SJCRH30 (cell line): ENCODE data around the gene OR1J1. TPM values are rescaled to one million over a fixed set of nuclear protein-coding genes. Genes with fewer than 3 reads are reported as not detected.

ENCODE experiments used
- DNase-seq, 2 experiments: peaks; one replicate each; pipeline ENCODE4 v3.0.0-alpha.2; 2015 to 2020
- H3K27ac ChIP-seq: fragments of 250-450 bp; sonication (Bioruptor Pico); 2 replicates; pipeline ENCODE4 v1.5.1; 2020; ENCODE audit warnings: mild to moderate bottlenecking, moderate library complexity
- H3K27me3 ChIP-seq: fragments of 250-450 bp; sonication (Bioruptor Pico); 2 replicates; pipeline ENCODE4 v1.5.1; 2020; ENCODE audit warnings: mild to moderate bottlenecking, moderate library complexity
- H3K36me3 ChIP-seq: fragments of 250-450 bp; sonication (Bioruptor Pico); 2 replicates; pipeline ENCODE4 v1.5.1; 2020; ENCODE audit warnings: mild to moderate bottlenecking, moderate library complexity
- H3K4me1 ChIP-seq: fragments of 250-450 bp; sonication (Bioruptor Pico); 2 replicates; pipeline ENCODE4 v1.5.1; 2020; ENCODE audit warnings: mild to moderate bottlenecking, moderate library complexity
- H3K4me3 ChIP-seq: fragments of 250-450 bp; sonication (Bioruptor Pico); 2 replicates; pipeline ENCODE4 v1.5.1; 2020; ENCODE audit warnings: mild to moderate bottlenecking, moderate library complexity
- H3K9me3 ChIP-seq: fragments of 250-450 bp; sonication (Bioruptor Pico); replicated peaks from 2 replicates; pipeline ENCODE4 v1.5.1; 2020; ENCODE audit warnings: mild to moderate bottlenecking, moderate library complexity
- total RNA-seq: library from RNA; depleted of rRNA; stranded (reverse); fragments of >200 nt; shearing (Covaris generic); gene quantifications from 2 replicates; pipeline ENCODE4 v1.2.3, GENCODE V29; 2014; rRNA removed

OR1J1 gene, protein sequence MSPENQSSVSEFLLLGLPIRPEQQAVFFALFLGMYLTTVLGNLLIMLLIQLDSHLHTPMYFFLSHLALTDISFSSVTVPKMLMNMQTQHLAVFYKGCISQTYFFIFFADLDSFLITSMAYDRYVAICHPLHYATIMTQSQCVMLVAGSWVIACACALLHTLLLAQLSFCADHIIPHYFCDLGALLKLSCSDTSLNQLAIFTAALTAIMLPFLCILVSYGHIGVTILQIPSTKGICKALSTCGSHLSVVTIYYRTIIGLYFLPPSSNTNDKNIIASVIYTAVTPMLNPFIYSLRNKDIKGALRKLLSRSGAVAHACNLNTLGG
- not detected in 2 replicates for total RNA-seq

DNA sequence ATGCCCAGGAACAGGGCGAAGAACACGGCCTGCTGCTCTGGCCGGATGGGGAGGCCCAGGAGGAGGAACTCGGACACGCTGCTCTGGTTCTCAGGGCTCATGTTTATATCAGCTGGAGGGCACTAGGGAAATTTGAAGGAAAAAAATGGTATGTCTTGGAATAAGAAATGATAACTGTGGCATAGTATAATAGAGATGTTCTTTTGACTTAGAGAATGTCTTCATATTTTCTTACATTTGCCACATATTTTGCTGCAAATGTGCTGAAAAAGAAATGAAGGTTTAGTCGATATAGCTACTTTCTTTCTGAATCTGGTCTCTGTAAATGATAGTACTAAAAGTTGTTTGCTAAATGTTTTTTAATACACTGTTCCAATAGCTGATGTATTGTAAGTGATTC is at the start of gene OR1J1:
TSS of gene OR1J1 (minus strand) at position 101 of the 400 bp plus-strand sequence. CDS start at position 101, 0 bp downstream.
- H3K27ac ChIP-seq: no peak within 1 kb of the TSS
- H3K9me3 ChIP-seq: no peaks in the 10 kb centered on the region
- peaks cover 6% of the 10 kb centered on the region for H3K27me3 ChIP-seq
- no peak within 1 kb of the TSS for H3K4me3 ChIP-seq
- no peaks in the 10 kb centered on the region for H3K4me1 ChIP-seq
- no peaks in the 10 kb centered on the region for H3K36me3 ChIP-seq
- DNase-seq: no peak

DNA sequence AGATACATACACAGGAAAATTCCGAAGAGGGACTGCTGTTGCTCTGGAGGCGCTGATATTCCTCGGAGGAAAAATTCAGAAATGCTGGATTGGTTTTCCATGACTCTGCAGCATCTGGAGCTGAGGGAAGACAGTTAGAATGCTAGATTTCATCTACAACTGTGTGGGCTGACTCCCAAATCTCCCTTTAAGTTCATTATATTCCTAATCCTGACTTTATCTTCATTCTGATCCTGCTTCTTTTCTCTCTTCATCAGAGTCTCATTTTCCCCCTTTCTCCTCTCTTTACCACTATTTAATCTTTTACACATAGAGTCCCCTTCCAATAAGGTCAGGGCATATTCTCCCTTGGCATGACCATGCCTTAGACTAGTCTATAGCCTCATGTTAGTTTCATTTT is 49.5 kb upstream of the OR1J1 start, which contains the start of gene OR1N1:
TSS of gene OR1N1 (minus strand) at position 101 of the 400 bp plus-strand sequence. CDS start at position 101, 0 bp downstream.
- no peaks in the 10 kb centered on the region for H3K4me1 ChIP-seq
- H3K9me3 ChIP-seq: no peaks in the 10 kb centered on the region
- no peak for DNase-seq
- peaks cover 12% of the 10 kb centered on the region for H3K27me3 ChIP-seq
- H3K27ac ChIP-seq: no peak within 1 kb of the TSS
- no peak within 1 kb of the TSS for H3K4me3 ChIP-seq
- no peaks in the 10 kb centered on the region for H3K36me3 ChIP-seq

DNA sequence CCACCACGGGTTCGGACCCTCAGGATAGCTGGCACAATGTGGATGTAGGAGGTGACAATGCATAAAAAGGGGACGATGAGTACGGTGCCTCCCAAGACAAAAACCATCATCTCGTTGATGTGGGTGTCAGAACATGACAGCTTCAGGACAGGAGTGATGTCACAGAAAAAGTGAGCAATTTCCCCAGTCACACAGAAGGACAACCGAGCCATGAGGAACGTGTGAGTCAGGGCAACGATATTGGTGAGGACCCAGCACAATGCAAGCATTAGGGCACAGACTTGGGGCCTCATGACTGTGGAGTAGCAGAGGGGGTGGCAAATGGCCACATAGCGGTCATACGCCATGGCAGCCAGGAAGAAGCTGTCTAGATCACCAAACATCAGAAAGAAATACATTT is 48.9 kb upstream of the OR1J1 start:
- no peak for DNase-seq
- no peaks in the 10 kb centered on the region for H3K9me3 ChIP-seq
- peaks cover 12% of the 10 kb centered on the region for H3K27me3 ChIP-seq
- no peaks in the 10 kb centered on the region for H3K36me3 ChIP-seq
- H3K4me1 ChIP-seq: no peaks in the 10 kb centered on the region
- no peak overlapping the region for H3K27ac ChIP-seq
- H3K4me3 ChIP-seq: no peak overlapping the region

DNA sequence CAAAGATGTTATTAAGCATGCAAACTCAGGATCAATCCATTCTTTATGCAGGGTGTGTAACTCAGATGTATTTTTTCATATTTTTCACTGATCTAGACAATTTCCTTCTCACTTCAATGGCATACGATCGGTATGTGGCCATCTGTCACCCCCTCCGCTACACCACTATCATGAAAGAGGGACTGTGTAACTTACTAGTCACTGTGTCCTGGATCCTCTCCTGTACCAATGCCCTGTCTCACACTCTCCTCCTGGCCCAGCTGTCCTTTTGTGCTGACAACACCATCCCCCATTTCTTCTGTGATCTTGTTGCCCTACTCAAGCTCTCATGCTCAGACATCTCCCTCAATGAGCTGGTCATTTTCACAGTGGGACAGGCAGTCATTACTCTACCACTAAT is 41.6 kb upstream of the OR1J1 start:
- no peaks in the 10 kb centered on the region for H3K9me3 ChIP-seq
- peaks cover 9% of the 10 kb centered on the region; the same call in 1 of the 2 replicates for H3K27me3 ChIP-seq
- no peak for DNase-seq
- H3K27ac ChIP-seq: no peak overlapping the region
- H3K4me1 ChIP-seq: no peaks in the 10 kb centered on the region
- no peak overlapping the region for H3K4me3 ChIP-seq
- H3K36me3 ChIP-seq: no peaks in the 10 kb centered on the region

DNA sequence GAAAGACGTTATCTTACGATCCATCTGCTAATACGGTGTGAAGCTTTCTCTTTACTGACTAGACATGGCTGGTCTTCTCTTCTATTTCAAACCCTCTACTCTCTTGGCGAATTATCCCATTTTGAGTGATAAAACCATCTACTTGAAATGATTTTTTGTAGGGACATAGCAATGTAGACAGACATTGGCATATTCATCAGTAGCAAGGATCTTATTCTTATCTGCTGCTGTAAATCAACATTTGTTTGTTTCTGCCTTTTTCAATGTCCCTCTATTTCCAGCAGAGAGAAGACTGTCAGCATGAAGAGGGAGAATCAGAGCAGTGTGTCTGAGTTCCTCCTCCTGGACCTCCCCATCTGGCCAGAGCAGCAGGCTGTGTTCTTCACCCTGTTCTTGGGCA is 41.1 kb upstream of the OR1J1 start, which contains the start of gene OR1J4:
TSS of gene OR1J4 (plus strand) at position 301 of the 400 bp plus-strand sequence. CDS start at position 301, 0 bp downstream.
- Histone ChIP-seq H3K9me3 (no peaks in the 10 kb centered on the region), H3K4me3 (no peak within 1 kb of the TSS), H3K27me3 (peaks cover 9% of the 10 kb centered on the region; the same call in 1 of the 2 replicates), H3K4me1 (no peaks in the 10 kb centered on the region), H3K36me3 (no peaks in the 10 kb centered on the region), H3K27ac (no peak within 1 kb of the TSS)
- DNase-seq: no peak

DNA sequence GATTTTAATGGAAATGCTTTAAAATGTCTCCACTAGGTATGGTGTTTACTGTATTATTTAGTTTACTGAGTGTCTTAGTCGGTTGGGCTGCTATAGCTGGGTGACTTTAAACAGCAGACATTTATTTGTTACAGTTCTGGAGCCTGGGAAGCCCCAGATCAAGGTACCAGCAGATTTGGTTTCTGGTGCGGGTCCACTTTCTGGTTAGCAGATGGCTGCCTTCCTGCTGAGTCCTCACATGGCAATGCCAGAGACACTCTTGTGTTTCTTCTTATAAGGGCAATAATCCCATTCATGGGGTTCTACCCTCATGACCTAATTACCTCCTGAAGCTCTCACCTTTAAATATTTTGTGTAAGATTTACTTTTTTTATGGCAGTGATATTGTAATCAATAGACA is 40.5 kb upstream of the OR1J1 start:
- Histone ChIP-seq H3K4me1 (no peaks in the 10 kb centered on the region), H3K9me3 (no peaks in the 10 kb centered on the region), H3K27ac (no peak overlapping the region), H3K4me3 (no peak overlapping the region), H3K27me3 (peaks cover 9% of the 10 kb centered on the region; the same call in 1 of the 2 replicates), H3K36me3 (no peaks in the 10 kb centered on the region)
- DNase-seq: no peak

DNA sequence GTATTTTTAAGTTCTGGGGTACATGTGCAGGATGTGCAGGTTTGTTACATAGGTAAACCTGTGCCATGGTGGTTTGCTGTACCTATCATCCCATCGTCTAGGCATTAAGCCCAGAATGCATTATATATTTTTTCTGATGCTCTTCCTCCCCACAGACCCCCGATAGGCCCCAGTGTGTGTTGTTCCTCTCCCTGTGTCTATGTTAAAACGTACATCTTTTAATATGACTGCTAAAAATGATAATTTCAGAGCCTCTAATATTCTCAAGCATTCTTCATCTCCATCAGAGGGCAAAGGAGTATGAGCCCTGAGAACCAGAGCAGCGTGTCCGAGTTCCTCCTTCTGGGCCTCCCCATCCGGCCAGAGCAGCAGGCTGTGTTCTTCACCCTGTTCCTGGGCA is 32.8 kb upstream of the OR1J1 start, which contains the start of gene OR1J2:
TSS of gene OR1J2 (plus strand) at position 301 of the 400 bp plus-strand sequence. CDS start at position 301, 0 bp downstream.
- no peaks in the 10 kb centered on the region for H3K4me1 ChIP-seq
- no peak within 1 kb of the TSS for H3K27ac ChIP-seq
- no peak for DNase-seq

DNA sequence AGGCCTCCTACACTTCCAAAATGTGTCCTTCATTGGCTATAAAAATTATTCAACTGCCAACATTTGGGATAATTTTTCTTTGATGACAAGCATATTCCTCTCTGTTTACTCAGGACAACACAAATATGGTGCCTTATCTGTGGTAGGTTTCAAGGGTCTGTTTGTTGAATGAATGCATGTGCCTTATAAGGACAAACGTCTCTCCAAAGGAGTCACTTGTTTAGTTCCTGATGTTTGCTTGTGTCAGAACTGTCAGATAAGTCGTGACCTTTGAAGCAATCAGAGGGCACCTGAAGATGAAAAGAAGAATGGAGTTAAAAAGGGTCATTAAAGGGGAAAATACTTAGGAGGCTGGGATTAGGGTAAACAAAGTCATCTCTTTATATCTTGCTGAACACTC is 29.2 kb upstream of the OR1J1 start:
- Histone ChIP-seq H3K36me3 (no peaks in the 10 kb centered on the region), H3K9me3 (no peaks in the 10 kb centered on the region), H3K4me3 (no peak overlapping the region), H3K27ac (no peak overlapping the region), H3K4me1 (no peaks in the 10 kb centered on the region), H3K27me3 (peaks cover 12% of the 10 kb centered on the region)
- DNase-seq: no peak

More for the DNA sequence above, 32.8 kb upstream of the OR1J1 start, which contains the start of gene OR1J2:
- no peak within 1 kb of the TSS for H3K4me3 ChIP-seq
- no peaks in the 10 kb centered on the region for H3K36me3 ChIP-seq
- H3K9me3 ChIP-seq: no peaks in the 10 kb centered on the region
- peaks cover 15% of the 10 kb centered on the region for H3K27me3 ChIP-seq

DNA sequence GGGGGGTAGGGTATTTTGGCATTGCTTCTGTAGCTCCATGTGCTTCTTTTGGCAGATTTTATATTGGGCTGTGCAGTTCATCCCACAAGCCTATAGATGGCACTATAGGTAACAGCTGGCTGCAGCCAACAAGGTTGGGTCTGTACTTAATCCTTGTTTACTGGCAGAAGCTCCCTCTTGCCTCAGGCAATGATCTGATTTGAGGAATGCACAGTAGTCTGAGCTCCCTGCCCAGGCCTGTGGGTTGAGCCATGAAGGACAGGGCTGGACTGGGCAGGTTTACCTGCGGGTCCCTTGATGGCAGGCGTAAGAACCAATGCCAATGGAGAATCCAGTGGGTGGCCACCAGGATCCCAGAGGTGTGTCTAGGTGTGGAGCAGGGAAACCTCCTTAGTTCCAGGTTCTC is 21.2 kb upstream of the OR1J1 start:
- H3K9me3 ChIP-seq: no peaks in the 10 kb centered on the region
- no peaks in the 10 kb centered on the region for H3K4me1 ChIP-seq
- H3K36me3 ChIP-seq: no peaks in the 10 kb centered on the region
- DNase-seq: peak; percentile 70 to 80
- no peak overlapping the region for H3K27ac ChIP-seq
- peaks cover 8% of the 10 kb centered on the region for H3K27me3 ChIP-seq
- H3K4me3 ChIP-seq: no peak overlapping the region

DNA sequence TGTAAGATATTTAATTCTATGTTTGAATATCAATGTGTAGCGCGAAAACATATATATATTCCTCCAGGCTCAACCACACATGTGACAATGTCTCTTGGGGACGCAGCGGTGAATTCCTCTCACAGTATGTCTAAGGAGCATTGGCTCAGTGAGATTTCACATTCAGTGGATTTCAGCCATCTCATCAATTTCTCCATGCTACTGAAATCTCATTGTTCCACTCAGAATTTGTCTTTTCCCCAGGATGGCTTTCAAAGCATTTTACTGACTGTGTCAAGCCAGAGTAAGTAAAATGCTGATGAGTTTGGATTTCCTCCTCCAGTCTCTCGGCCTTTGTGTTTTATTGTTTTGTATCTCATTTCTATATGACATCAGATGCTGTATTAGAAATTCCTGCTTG is 1.3 kb upstream of the OR1J1 start:
- H3K27ac ChIP-seq: no peak overlapping the region
- no peaks in the 10 kb centered on the region for H3K4me1 ChIP-seq
- H3K4me3 ChIP-seq: no peak overlapping the region
- peaks cover 11% of the 10 kb centered on the region for H3K27me3 ChIP-seq
- H3K9me3 ChIP-seq: no peaks in the 10 kb centered on the region
- DNase-seq: no peak
- no peaks in the 10 kb centered on the region for H3K36me3 ChIP-seq

DNA sequence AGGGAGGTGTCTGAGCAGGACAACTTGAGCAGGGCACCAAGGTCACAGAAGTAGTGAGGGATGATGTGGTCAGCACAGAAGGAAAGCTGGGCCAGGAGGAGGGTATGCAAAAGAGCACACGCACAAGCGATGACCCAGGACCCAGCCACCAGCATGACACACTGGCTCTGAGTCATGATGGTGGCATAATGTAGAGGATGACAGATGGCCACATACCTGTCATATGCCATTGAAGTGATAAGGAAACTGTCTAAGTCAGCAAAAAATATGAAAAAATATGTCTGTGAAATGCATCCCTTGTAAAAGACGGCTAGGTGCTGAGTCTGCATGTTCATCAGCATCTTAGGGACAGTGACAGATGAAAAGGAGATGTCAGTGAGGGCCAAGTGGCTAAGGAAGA is 380 bp downstream of the OR1J1 start:
- Histone ChIP-seq H3K27me3 (peaks cover 6% of the 10 kb centered on the region), H3K9me3 (no peaks in the 10 kb centered on the region), H3K4me3 (no peak overlapping the region), H3K36me3 (no peaks in the 10 kb centered on the region), H3K27ac (no peak overlapping the region), H3K4me1 (no peaks in the 10 kb centered on the region)
- no peak for DNase-seq

DNA sequence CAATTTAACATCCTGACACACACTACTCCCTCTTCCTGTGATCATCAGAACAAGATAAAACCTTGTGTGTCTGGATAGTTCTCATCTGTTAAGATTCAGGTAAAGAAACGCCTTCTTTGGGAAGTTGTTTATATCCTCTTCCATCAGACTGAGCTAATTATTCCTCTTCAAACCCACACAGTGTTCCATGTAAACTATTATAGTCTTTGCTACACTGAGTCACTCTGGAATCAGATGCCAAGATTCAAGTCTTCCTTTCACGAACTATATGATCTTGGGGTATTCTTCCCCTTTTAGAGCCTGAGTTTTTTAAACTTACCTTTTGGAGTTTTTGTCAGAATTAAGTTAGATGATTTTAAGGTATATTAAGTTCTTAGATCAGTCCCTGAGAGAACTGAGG is 2.0 kb downstream of the OR1J1 start:
- Histone ChIP-seq H3K36me3 (no peaks in the 10 kb centered on the region), H3K27me3 (peaks cover 6% of the 10 kb centered on the region), H3K9me3 (no peaks in the 10 kb centered on the region), H3K4me3 (no peak overlapping the region), H3K4me1 (no peaks in the 10 kb centered on the region), H3K27ac (no peak overlapping the region)
- DNase-seq: no peak

DNA sequence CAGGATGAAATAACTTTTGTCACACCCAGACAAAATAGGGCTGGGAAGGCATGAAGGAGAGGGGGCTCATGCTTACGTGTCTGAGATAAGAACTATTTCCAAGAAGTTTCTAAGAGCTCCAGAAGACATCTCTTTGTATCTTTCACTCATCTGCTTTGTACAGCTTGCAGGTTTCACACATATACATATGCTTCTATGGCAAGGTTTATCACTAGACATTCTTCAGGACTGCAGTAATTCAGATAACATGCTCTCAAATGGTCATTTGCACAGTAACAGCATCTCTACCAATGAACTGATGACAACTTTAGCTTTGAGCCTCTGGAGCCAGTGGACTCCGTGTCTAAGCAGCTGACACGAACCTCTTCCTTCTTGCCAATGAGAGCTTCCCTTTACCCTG is 3.2 kb downstream of the OR1J1 start:
- Histone ChIP-seq H3K9me3 (no peaks in the 10 kb centered on the region), H3K36me3 (no peaks in the 10 kb centered on the region), H3K27ac (no peak overlapping the region), H3K4me1 (no peaks in the 10 kb centered on the region), H3K27me3 (peaks cover 6% of the 10 kb centered on the region), H3K4me3 (no peak overlapping the region)
- DNase-seq: no peak

DNA sequence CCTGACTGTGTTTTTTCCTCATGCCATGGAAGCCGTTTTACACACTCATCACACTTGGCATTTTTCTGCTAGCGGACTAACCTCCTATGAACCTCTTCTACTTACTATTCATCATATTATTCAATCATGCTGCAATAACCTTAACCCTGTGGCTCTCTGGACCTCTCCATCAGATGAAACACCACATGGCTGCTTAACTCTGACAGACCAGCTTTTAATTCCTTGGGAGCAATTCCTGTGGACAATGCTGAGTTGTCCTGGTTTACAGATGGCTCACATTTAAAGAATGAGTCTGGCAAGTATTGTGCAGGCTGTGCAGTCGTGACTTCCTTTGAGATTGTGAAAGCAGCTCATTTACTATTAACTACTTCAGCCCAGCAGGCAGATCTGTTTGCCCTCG is 9.0 kb downstream of the OR1J1 start:
- DNase-seq: no peak
- Histone ChIP-seq H3K4me1 (no peaks in the 10 kb centered on the region), H3K27ac (no peak overlapping the region), H3K4me3 (no peak overlapping the region), H3K9me3 (no peaks in the 10 kb centered on the region), H3K36me3 (no peaks in the 10 kb centered on the region), H3K27me3 (no peaks in the 10 kb centered on the region)

DNA sequence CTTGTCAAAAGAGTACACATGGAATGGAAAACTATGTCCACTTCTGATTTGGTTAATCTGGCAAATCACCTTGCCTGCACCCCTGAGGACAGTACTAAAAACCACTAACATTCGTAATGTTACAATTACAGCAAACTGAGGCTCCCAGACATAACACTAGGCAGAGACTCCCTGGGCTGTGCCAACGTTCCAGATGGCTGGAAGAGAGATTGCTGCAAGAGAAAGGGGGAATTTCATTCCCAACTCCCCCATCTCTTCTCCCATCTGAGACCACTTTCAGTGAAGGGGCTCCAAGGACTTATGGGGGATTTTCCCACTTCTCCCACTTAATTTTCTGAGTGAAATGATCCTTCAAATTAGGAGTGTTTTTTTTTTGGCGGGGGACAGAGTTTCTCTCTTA is 11.3 kb downstream of the OR1J1 start:
- no peaks in the 10 kb centered on the region for H3K9me3 ChIP-seq
- H3K36me3 ChIP-seq: no peaks in the 10 kb centered on the region
- no peaks in the 10 kb centered on the region for H3K27me3 ChIP-seq
- DNase-seq: no peak
- H3K4me3 ChIP-seq: no peak overlapping the region
- H3K27ac ChIP-seq: no peak overlapping the region
- H3K4me1 ChIP-seq: no peaks in the 10 kb centered on the region
